ENCODE results near the gene MMP19. TPM values are rescaled to one million over a fixed set of nuclear protein-coding genes. Genes with fewer than 3 reads are reported as not detected.
A peak's percentile ranks its signal among the peaks of the same experiment; 100 is the strongest.

The MMP19 gene
- total RNA-seq, 4 donors from 2014 or later: 5.5 to 17.4 (median 8.5) TPM

GRCh38 chr12:55818140-55818728 is 24.5 kb downstream of the MMP19 start:
- no peaks in the 10 kb centered on the region for H3K27me3 ChIP-seq
- intact Hi-C loops (cut with DNase I): loop anchor here (5.0 kb wide), 1 partner anchor 81 kb away; no protein-coding TSS in a partner anchor
- H3K4me1 ChIP-seq: peaks cover 34 to 51% (median 48%) of the 10 kb centered on the region in 4 donors
- no peak for TF ChIP-seq EP300 (IDR thresholded peaks at IDR 0.05)
- no peak for TF ChIP-seq POLR2A (IDR thresholded peaks at IDR 0.05; ENCODE audit: low read depth)
- no peak for TF ChIP-seq POLR2AphosphoS5 (IDR thresholded peaks at IDR 0.05)
- TF ChIP-seq CTCF (IDR thresholded peaks at IDR 0.05): no peak
- H3K9me3 ChIP-seq: no peaks in the 10 kb centered on the region
- 0% methylated on average over 14 of the region's 17 CpGs for WGBS
- H3K36me3 ChIP-seq: peaks cover 17 to 60% (median 52%) of the 10 kb centered on the region in 4 donors
- no peak for DNase-seq (ENCODE audit: extremely low spot score)
- H3K4me3 ChIP-seq: peak overlapping the region; percentile 70 to 81 (median 78)
- peak overlapping the region; percentile 80 to 91 (median 89) for H3K27ac ChIP-seq (replicated peaks in 1 of 4)

GRCh38 chr12:55817345-55818139 is 25.2 kb downstream of the MMP19 start, which contains the start of the genes ORMDL2 and SARNP:
ORMDL2 (plus strand) TSS chr12:55818041; CDS start chr12:55819000, 959 bp downstream.
SARNP (minus strand) TSS chr12:55817724; CDS start chr12:55817701, 23 bp downstream.
- no peaks in the 10 kb centered on the region for H3K9me3 ChIP-seq
- no peaks in the 10 kb centered on the region for H3K27me3 ChIP-seq
- intact Hi-C loops (cut with DNase I): loop anchor here (5.0 kb wide), 1 partner anchor 80 kb away; no protein-coding TSS in a partner anchor
- peak within 1 kb of the TSS; percentile 70 to 81 (median 78) for H3K4me3 ChIP-seq
- peak within 1 kb of the TSS; percentile 88 to 91 (median 89) for H3K27ac ChIP-seq (replicated peaks in 1 of 4)
- peaks cover 34 to 57% (median 51%) of the 10 kb centered on the region in 4 donors for H3K4me1 ChIP-seq
- under 1% methylated on average over 35 of the region's 38 CpGs for WGBS
- H3K36me3 ChIP-seq: peaks cover 17 to 57% (median 47%) of the 10 kb centered on the region in 4 donors
- TF ChIP-seq EP300 (IDR thresholded peaks at IDR 0.05): no peak
- peak; percentile 90 for TF ChIP-seq POLR2AphosphoS5 (IDR thresholded peaks at IDR 0.05)
- no peak for TF ChIP-seq CTCF (IDR thresholded peaks at IDR 0.05)
- peak; percentile 49 for TF ChIP-seq POLR2A (IDR thresholded peaks at IDR 0.05; ENCODE audit: low read depth)
- DNase-seq (ENCODE audit: extremely low spot score): peak; percentile 99

GRCh38 chr12:55816881-55817344 is 25.8 kb downstream of the MMP19 start:
- Histone ChIP-seq H3K27me3 (no peaks in the 10 kb centered on the region), H3K4me1 (peaks cover 40 to 64% (median 55%) of the 10 kb centered on the region in 4 donors), H3K9me3 (no peaks in the 10 kb centered on the region), H3K4me3 (peak overlapping the region; percentile 70 to 81 (median 78)), H3K27ac (replicated peaks in 1 of 4) (peak overlapping the region; percentile 88 to 91 (median 89)), H3K36me3 (peaks cover 16 to 55% (median 41%) of the 10 kb centered on the region in 4 donors)
- TF ChIP-seq POLR2AphosphoS5 (IDR thresholded peaks at IDR 0.05): no peak
- TF ChIP-seq EP300 (IDR thresholded peaks at IDR 0.05): no peak
- TF ChIP-seq CTCF (IDR thresholded peaks at IDR 0.05): no peak
- no peak for TF ChIP-seq POLR2A (IDR thresholded peaks at IDR 0.05; ENCODE audit: low read depth)
- intact Hi-C loops (cut with DNase I): loop anchor here (5.0 kb wide), 1 partner anchor 80 kb away; no protein-coding TSS in a partner anchor
- WGBS: 2% methylated on average over 14 of the region's 14 CpGs
- DNase-seq (ENCODE audit: extremely low spot score): peak; percentile 88

GRCh38 chr12:55815473-55815872 is 27.3 kb downstream of the MMP19 start:
- intact Hi-C loops (cut with DNase I): loop anchor here (5.0 kb wide), 1 partner anchor 78 kb away; no protein-coding TSS in a partner anchor
- no peak overlapping the region for H3K4me3 ChIP-seq
- WGBS: 85% methylated on average over 12 of the region's 12 CpGs

More at GRCh38 chr12:55815473-55815872, 27.3 kb downstream of the MMP19 start:
- H3K27ac ChIP-seq (replicated peaks in 1 of 4): no peak overlapping the region
- H3K36me3 ChIP-seq: peaks cover 2 to 41% (median 27%) of the 10 kb centered on the region in 4 donors
- H3K4me1 ChIP-seq: peaks cover 45 to 77% (median 61%) of the 10 kb centered on the region in 4 donors
- DNase-seq (ENCODE audit: extremely low spot score): peak; percentile 24
- H3K9me3 ChIP-seq: no peaks in the 10 kb centered on the region
- TF ChIP-seq EP300 (IDR thresholded peaks at IDR 0.05) (no peak), CTCF (IDR thresholded peaks at IDR 0.05) (no peak)
- H3K27me3 ChIP-seq: no peaks in the 10 kb centered on the region

Measured in esophagus muscularis mucosa (tissue), 4 donors.